ENCODE results near the gene COL13A1. TPM values are rescaled to one million over a fixed set of nuclear protein-coding genes. Genes with fewer than 3 reads are reported as not detected.

The COL13A1 gene
- total and polyA plus RNA-seq, 2 experiments from 2014 or later, result 5.2 to 8.6 TPM

DNA sequence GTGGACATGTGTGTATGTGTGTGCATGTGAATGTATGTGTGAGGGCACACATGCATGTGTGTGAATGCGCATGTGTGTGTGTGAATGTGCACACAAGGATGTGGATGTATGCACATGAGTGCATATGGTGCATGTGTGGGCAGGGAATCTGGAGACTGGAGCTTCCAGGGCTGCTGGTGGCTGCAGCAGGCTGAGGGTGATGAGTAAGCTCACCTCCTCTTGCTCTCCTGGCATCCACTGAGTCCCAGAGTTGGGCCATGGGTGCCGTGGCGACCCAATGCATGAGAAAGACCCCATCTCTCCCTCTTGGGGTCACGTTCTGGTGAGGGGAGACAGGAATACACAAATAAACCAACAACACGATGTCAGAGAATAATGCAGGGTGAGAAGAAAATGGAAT, 33.3 kb upstream of the COL13A1 start (continued):
- TF ChIP-seq, protein P1, sequence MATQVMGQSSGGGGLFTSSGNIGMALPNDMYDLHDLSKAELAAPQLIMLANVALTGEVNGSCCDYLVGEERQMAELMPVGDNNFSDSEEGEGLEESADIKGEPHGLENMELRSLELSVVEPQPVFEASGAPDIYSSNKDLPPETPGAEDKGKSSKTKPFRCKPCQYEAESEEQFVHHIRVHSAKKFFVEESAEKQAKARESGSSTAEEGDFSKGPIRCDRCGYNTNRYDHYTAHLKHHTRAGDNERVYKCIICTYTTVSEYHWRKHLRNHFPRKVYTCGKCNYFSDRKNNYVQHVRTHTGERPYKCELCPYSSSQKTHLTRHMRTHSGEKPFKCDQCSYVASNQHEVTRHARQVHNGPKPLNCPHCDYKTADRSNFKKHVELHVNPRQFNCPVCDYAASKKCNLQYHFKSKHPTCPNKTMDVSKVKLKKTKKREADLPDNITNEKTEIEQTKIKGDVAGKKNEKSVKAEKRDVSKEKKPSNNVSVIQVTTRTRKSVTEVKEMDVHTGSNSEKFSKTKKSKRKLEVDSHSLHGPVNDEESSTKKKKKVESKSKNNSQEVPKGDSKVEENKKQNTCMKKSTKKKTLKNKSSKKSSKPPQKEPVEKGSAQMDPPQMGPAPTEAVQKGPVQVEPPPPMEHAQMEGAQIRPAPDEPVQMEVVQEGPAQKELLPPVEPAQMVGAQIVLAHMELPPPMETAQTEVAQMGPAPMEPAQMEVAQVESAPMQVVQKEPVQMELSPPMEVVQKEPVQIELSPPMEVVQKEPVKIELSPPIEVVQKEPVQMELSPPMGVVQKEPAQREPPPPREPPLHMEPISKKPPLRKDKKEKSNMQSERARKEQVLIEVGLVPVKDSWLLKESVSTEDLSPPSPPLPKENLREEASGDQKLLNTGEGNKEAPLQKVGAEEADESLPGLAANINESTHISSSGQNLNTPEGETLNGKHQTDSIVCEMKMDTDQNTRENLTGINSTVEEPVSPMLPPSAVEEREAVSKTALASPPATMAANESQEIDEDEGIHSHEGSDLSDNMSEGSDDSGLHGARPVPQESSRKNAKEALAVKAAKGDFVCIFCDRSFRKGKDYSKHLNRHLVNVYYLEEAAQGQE (IDR thresholded peaks at IDR 0.05; ENCODE audit: unreplicated experiment), result no peak
- no peak for TF ChIP-seq STAT1 (IDR thresholded peaks at IDR 0.05; ENCODE audit: unreplicated experiment)
- no peak for TF ChIP-seq JUNB (IDR thresholded peaks at IDR 0.05; ENCODE audit: unreplicated experiment)
- no peak for TF ChIP-seq NANOG (IDR thresholded peaks at IDR 0.05; ENCODE audit: borderline replicate concordance)

GRCh38 chr10:69769395-69769992, 32.2 kb upstream of the COL13A1 start:
- H3K9me2 ChIP-seq (ENCODE audit: insufficient read depth), result peaks cover 7% of the 10 kb centered on the region; the same call in 1 of the 2 replicates
- no peaks in the 10 kb centered on the region for H3K36me3 ChIP-seq (ENCODE audit: insufficient read depth)
- H2AFZ ChIP-seq, result peak overlapping the region; percentile 95
- peak overlapping the region; percentile 66 for H3K4me2 ChIP-seq
- H3K9me3 Mint-ChIP-seq, result no peaks in the 10 kb centered on the region; the same call in 2 of the 3 replicates
- H4K20me1 ChIP-seq (replicated peaks; ENCODE audit: insufficient read depth), result no peaks in the 10 kb centered on the region
- H3K27ac Mint-ChIP-seq, result peak overlapping the region; percentile 87; the same call in 1 of the 2 replicates
- peak; percentile 62 for DNase-seq (ENCODE audit: low spot score)
- no peaks in the 10 kb centered on the region for H3K36me3 Mint-ChIP-seq (ENCODE audit: low read depth)
- no peak overlapping the region for H3K4me3 Mint-ChIP-seq
- peaks cover 17% of the 10 kb centered on the region for H3K4me1 Mint-ChIP-seq
- no peaks in the 10 kb centered on the region for H3K79me2 ChIP-seq (replicated peaks; ENCODE audit: insufficient read depth)
- H3K27ac ChIP-seq (ENCODE audit: low read depth), result no peak overlapping the region
- peaks cover 6% of the 10 kb centered on the region for H3K27me3 Mint-ChIP-seq (ENCODE audit: insufficient read depth, low read depth, poor library complexity)
- TF ChIP-seq EZH2phosphoT487 (IDR thresholded peaks at IDR 0.05; ENCODE audit: unreplicated experiment), result no peak
- TF ChIP-seq ZNF462 (CRISPR knock-in tag; IDR thresholded peaks at IDR 0.05), result peak; percentile 76; the same call in 1 of the 2 replicates
- TF ChIP-seq ZNF331 (CRISPR knock-in tag; IDR thresholded peaks at IDR 0.05; ENCODE audit: low read depth), result no peak
- TF ChIP-seq STAT1 (IDR thresholded peaks at IDR 0.05; ENCODE audit: unreplicated experiment), result no peak
- H3K27me3 ChIP-seq (ENCODE audit: insufficient read depth), result no peaks in the 10 kb centered on the region
- no peak overlapping the region for H3K4me3 ChIP-seq
- H3K4me1 ChIP-seq (ENCODE audit: insufficient read depth), result peaks cover 8% of the 10 kb centered on the region; the same call in 1 of the 2 replicates
- H3F3A ChIP-seq (replicated peaks; ENCODE audit: low read depth), result no peaks in the 10 kb centered on the region
- ATAC-seq, result peak; percentile 91
